NCI-H1092 treated with DMSO at 0.1 percent for 48 hours (cell line): Measurements from ENCODE around the gene SERPINB8.
"Not testable (repeated sequence)": the region's sequence is repeated elsewhere in the genome, so short reads cannot be mapped to it uniquely, and the experiment has no call there.

ENCODE experiments used
- DNase-seq: peaks from one replicate; lab custom pipeline; 2025; lab: John Stamatoyannopoulos, UW

The SERPINB8 gene

GRCh38 chr18:63969942-63970808 lies at the start of gene SERPINB8:
Gene SERPINB8 (plus strand): TSS chr18:63970081. CDS start chr18:63978309, 8,228 bp downstream.
- DNase-seq = peak; percentile 97

- DNase-seq = no peak
Measured at GRCh38 chr18:63922049-63922448, 47.8 kb upstream of the SERPINB8 start.

- no peak for DNase-seq
Measured at GRCh38 chr18:63924551-63924950, 45.3 kb upstream of the SERPINB8 start.

GRCh38 chr18:63928331-63928730 lies 41.5 kb upstream of the SERPINB8 start:
- DNase-seq = no peak

GRCh38 chr18:63929369-63929768 lies 40.5 kb upstream of the SERPINB8 start:
- DNase-seq = not testable (repeated sequence)

GRCh38 chr18:63930773-63931354 lies 39.0 kb upstream of the SERPINB8 start:
- no peak for DNase-seq

- DNase-seq = peak; percentile 89
Measured at GRCh38 chr18:63936156-63936931, 33.5 kb upstream of the SERPINB8 start.

GRCh38 chr18:63936932-63937393 lies 32.9 kb upstream of the SERPINB8 start:
- no peak for DNase-seq

GRCh38 chr18:63940008-63940407 lies 29.9 kb upstream of the SERPINB8 start:
- DNase-seq = no peak

GRCh38 chr18:63940543-63941050 lies 29.3 kb upstream of the SERPINB8 start:
- not testable (repeated sequence) for DNase-seq

- no peak for DNase-seq
Measured at GRCh38 chr18:63947051-63947790, 22.7 kb upstream of the SERPINB8 start.

- DNase-seq = peak; percentile 75
Measured at GRCh38 chr18:63949068-63949737, 20.7 kb upstream of the SERPINB8 start, which contains the start of gene HMSD. Gene HMSD (plus strand): TSS chr18:63949301. CDS start chr18:63953456, 4,155 bp downstream.

GRCh38 chr18:63951302-63951705 lies 18.6 kb upstream of the SERPINB8 start:
- DNase-seq = no peak

GRCh38 chr18:63953811-63954210 lies 16.1 kb upstream of the SERPINB8 start:
- DNase-seq = peak; percentile 27

GRCh38 chr18:63956755-63957154 lies 13.1 kb upstream of the SERPINB8 start:
- DNase-seq = no peak

GRCh38 chr18:63960891-63961290 lies 9.0 kb upstream of the SERPINB8 start:
- DNase-seq = no peak

GRCh38 chr18:63961435-63961980 lies 8.4 kb upstream of the SERPINB8 start:
- no peak for DNase-seq

GRCh38 chr18:63962137-63962536 lies 7.7 kb upstream of the SERPINB8 start:
- no peak for DNase-seq

- peak; percentile 72 for DNase-seq
Measured at GRCh38 chr18:63963615-63964256, 6.1 kb upstream of the SERPINB8 start.

- DNase-seq = no peak
Measured at GRCh38 chr18:63964908-63965307, 5.0 kb upstream of the SERPINB8 start.
